Activated naive CD4-positive, alpha-beta T cell (primary cell): ENCODE data around the gene SEC24C.
"Not testable (repeated sequence)": the region's sequence is repeated elsewhere in the genome, so short reads cannot be mapped to it uniquely, and the experiment has no call there.

Experiments used
- DNase-seq, 4 experiments: peaks; one replicate each; lab custom pipeline; 2025; lab: John Stamatoyannopoulos, UW

Gene SEC24C

DNA sequence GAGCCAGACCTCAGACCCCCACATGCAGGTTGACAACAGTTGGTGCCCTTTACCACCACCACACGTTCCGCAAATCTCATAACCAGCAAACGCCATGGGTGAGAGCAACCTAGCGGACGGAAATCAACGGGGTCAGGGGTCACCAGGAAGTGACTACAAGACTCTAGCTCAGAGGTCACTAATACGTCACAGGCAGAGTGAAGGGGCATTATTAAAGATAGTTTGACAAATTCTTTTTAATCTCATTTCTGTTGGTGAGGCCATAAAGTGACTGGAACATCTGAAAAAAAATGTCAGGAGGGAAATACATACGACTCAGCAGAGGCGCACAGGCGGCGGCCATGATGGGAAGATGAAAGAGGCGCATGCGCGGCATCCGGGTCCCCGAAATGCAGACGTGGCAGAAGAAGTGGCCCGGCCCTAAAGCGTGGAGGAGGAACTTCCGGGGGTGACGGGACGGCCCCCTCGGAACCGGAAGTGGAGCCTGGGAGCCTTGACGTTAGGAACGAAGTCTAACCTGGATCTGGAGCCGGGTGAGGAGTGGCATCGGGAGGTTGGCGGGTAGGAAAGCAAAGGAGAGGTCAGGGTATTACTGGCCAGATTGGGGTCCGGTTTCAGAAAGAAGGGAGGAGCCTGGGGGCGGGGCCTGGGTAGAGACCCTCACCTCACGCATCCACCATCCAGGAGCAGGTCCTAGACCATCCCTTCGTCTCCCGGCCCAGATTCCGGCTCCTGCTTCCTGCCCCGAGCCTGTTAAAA, at the start of gene SEC24C:
SEC24C (plus strand) TSS at position 468 of the 759 bp plus-strand sequence. CDS start 2,461 bp downstream, outside the sequence.
- DNase-seq, result peak; percentile 83 to 90 (median 90)

- DNase-seq, result not testable (repeated sequence)
Measured at GRCh38 chr10:73695302-73695701, 48.9 kb upstream of the SEC24C start.

DNA sequence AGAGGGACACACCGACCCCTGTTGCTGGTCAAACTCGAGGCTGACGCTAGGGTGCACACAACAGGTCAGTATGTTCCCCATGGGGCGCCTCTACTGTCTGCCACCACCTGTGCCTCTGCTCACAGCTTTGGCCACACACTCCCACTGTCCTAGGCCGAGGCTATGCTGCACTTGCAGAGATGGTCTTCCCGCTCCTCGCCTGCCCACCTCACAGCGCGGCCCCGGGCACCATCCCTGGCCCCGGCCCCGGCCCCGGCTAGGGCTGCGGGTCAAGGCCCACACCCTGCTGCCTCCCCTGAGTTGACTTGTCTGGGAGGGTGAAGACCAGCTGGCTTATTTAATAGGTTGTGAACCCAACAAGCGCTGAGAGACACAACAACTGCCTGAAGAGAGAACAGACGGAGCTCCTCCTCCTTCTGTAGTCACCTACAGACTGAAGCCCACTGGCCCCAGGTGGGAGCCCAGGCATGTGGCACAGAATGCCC, 46.5 kb upstream of the SEC24C start, which contains the start of gene AGAP5:
AGAP5 (minus strand) TSS at position 435 of the 485 bp plus-strand sequence; CDS start at position 81, 354 bp downstream.
- DNase-seq, result not testable (repeated sequence)

DNA sequence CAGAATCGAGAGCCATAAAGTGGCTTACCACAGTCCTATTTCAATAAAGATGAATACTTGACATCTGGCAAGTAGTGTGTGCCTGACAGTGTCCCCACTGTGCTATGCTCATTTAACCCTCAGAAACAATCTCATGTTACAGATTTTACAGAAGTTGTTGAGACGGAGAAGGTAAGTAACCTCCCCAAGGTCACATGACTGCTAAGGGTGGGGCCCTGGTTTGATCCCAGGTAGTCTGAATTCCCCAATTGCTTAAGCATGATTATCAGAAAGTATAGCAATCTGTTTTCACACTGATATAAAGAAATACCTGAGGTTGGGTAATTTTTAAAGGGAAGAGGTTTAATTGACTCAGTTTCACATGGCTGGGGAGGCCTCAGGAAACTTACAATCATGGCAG, 45.4 kb upstream of the SEC24C start:
- DNase-seq, result not testable (repeated sequence)

GRCh38 chr10:73703924-73704323, 40.2 kb upstream of the SEC24C start:
- not testable (repeated sequence) for DNase-seq

DNA sequence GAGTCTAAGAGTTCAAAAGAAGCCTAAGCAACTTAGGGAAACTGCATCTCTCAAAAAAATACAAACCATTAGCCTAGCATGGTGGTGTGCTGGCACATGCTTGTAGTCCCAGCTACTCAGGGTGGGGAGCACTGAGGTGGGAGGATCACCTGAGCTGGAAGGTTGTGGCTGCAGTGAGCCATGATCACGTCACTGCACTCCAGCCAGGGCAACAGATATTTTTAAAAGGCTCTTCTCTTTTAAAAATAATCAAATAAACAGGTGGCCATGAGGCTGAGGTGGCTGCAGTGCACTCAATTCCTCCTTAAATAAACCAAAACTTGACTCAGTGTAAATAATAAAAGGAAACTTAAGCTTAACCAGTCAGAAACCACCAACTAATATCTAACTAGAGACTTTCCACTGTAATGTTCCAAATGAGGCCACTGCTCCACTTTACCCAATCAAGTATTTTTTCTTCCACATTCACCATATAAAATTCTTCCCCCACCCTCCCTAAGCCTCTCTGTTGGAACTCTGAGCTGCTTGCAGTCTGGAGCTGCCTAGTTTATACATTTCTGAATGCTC, 38.6 kb upstream of the SEC24C start:
- not testable (repeated sequence) for DNase-seq

DNA sequence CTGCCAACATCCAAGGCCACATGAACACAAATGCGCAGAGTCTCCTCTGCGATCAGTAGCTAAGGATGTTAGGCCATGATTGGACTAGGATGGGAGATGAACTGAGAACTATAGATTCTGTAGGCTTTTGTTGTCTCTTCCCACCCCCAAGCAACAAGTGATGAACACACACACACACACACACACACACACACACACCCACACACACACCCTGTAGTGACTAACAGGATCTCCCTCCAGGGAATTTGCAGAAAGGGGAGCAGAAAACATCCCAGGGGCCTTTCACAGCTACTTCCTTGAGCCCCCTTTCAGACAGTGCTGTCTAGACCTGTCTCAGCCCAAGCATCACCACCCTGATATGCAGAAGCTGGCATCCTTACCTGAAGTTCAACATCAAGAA, 37.7 kb upstream of the SEC24C start:
- not testable (repeated sequence) for DNase-seq

- DNase-seq, result not testable (repeated sequence)
Measured at GRCh38 chr10:73707628-73708027, 36.5 kb upstream of the SEC24C start.

DNA sequence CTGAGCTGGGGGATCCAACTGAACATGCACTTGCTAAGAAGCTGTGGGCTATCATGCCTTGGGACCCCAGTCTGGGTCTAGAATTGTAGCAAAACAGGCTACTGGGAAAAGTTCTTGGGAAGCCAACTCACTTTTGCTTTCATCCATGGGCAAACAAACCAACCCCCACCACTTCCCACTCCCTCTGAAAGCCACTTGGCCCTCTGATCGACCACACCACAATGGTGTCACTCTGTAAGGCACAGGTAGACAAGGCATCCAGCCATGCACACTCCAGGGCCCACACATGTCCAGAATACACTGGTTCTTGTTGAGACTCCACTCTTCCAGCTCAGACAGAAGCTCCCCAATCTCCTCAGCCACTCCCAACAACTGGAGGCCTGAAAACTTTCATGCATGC, 36.0 kb upstream of the SEC24C start:
- not testable (repeated sequence) for DNase-seq

DNA sequence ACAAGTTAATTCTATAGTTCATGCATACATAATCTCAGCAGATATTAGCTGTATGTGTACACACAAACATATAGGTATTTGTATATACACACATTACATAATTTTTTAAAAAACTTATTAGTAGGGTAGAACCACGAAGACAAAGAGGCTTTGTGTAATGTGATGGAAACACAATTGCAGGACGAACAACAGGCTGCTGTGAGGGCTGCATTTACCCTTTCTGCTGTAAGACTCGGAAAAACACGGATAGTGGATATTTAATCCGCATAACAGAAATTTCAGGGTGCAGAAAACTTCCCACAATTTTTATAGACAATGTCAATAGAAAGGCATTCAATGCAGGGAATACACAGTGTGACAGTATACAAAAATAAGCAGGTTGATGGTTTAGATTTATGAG, 32.5 kb upstream of the SEC24C start:
- not testable (repeated sequence) for DNase-seq

DNA sequence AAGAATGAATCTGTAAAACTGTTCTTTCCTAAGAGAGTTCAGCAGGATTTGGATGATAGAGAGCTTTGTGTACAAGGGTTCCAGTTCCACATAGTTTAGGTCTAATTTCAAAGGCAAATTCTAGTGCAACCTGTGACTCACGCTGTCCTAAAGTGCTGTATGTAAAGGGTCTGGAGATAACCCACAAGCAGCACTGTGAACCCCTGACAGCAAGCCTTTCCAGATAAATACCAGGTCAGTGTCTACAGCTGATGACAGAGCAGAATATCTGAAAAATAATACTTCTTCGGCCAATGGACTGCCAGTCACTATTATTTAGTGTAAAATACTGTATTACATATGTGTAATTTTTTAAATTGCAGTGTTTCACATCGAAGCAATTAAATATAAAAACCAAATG, 30.3 kb upstream of the SEC24C start:
- DNase-seq, result not testable (repeated sequence)

- not testable (repeated sequence) for DNase-seq
Measured at GRCh38 chr10:73714483-73714882, 29.7 kb upstream of the SEC24C start.

GRCh38 chr10:73715179-73716156, 28.7 kb upstream of the SEC24C start:
- DNase-seq, result not testable (repeated sequence)

DNA sequence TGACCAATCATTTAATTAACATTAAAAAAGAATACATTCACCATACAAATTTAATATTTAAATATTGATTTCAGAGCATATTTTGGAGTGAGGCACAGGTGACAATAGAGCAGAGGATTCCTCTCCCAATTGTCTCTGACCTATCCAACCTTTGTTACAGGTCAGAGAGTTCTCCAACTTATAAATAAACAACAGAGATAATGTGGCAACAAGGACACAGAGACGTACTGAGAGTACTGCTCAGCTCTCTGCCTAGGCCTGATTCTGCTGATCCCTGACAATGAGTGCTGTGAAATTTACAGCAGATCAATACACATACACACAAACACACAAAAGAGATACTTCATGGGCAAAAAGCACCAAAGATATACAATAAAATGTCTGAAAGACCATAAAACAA, 27.9 kb upstream of the SEC24C start:
- DNase-seq, result no peak

DNA sequence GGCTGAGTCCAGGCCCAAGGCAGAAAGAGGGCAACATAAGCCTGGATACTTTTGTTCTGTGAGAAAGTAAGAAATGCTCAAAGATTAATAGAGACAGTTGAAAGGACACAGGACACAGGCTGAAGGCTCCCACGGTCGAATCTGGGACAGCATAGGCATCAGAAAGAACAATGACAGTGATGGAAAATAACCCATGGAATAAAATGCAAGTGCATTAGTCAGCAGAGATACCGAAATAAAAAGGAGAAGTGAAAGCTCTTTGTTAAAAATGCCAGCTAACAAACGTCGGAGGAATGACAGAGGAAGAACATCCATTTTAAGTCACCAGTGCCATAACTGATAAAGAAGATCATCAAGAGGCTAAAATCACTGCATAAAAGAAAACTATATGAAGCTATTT, 26.6 kb upstream of the SEC24C start:
- DNase-seq, result no peak

DNA sequence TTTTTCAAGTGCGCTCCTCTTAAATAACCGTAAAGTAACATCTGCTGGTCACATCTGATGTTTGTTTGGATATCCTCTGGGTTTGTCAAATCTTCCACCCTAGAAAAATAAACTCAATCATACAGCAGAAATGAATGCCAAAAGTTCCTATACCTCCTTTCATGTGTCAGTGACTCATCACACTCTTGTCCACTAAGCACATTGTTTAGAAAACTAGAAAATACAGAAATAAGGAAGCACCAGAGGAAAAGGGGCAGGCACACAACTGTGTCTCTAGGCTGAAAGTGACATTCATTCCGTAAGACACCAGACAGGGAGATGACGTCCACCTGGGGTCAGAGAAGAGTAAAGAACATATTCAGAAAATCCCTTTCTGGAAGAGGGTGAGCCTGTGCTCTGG, 23.6 kb upstream of the SEC24C start:
- not testable (repeated sequence) for DNase-seq

DNA sequence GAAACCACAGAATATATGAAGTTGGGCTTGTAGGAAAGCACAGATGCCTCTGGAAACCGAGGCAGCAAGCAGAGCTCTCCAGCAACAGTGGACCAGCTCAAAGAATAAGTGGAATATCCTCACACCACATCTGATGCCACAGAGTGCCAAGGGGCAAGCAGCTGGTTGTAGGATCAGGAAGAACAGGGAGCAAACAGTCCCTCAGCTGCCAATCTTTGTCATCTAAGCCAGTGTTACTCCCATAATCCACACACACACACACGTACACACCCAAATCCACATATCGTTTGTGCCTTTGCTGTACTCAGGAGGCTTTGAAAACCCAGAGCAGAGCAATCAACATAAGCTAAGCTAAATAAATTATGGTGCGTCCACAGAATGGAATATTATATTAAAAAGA, 20.7 kb upstream of the SEC24C start:
- no peak for DNase-seq

GRCh38 chr10:73729781-73730152, 14.4 kb upstream of the SEC24C start:
- DNase-seq, result not testable (repeated sequence)

DNA sequence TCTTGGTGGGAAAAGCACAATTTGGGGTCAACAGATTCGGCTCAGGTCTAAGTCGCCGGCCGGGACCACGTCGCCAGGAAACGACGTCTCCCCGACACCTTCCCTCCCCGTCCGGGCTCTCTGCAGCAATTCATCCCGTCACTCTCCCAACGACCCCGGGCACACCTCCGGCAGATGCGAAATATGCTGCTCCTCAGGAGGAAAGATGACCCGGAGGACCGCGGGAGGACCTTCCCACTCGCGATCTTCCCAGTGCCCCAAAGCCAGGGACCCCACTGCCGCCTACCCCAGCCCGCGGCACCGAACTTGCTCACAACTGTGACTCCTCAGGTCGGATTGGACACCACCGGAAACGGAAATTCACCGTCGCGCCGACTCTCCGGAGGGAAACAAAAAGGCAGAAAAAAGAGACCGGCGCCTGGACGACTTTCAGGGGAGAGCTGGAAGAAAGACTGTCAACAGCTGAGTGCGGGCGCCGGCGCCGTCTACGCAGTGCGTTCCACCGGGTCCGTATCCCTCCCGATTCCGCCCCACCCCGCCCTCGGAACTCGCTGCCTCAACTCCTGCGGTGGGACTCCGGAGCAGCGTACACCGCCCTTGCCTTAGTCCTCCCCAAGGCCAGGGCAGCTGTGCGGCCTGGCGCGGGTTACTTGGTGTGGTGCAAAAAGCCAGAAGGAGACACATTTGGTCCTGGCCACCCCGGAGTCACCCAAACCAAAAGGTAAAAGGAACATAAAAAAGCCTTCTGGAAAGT, 13.8 kb upstream of the SEC24C start:
- peak; percentile 74 to 81 (median 78) for DNase-seq

DNA sequence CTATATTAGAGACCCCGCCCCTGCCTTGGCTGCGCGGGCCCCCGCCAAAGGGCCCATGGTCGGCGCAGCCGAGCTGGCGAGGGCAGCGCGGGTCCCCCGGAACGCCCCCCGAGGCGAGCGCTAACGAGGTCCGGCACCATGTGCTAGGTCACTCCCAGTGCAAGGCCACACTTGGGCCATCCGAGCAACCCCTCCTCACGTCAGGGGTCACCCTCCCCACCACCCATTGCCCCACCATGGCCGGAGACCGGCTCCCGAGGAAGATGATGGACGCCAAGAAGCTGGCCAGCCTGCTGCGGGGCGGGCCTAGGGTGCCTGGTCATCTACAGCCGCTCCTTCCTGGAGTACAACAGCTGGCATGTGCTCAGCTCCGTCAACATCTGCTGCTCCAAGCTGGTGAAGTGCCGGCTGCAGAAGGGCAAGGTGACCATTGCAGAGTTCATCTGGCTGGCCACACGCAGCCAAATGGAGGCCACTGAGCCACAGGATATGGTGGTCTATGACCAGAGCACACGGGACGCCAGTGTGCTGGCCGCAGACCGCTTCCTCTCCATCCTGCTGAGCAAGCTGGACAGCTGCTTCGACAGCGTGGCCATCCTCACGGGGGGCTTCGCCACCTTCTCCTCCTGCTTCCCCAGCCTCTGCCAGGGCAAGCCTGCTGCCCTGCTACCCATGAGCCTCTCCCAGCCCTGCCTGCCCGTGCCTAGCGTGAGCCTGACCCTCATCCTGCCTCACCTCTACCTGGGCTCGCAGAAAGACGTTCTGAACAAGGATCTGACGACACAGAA, 12.4 kb upstream of the SEC24C start:
- DNase-seq, result no peak
